HEK293 (cell line): Measurements from ENCODE around the gene NUDT22.

Experiments
- BCL11A ChIP-seq: fragments of 450-650 bp; formaldehyde crosslinking; IDR thresholded peaks from 2 replicates; pipeline ENCODE4 v1.5.1; 2016; ENCODE audit warnings: low read depth, missing biosample characterization, missing genetic modification characterization
- SP2 ChIP-seq: fragments of 450-650 bp; formaldehyde crosslinking; IDR thresholded peaks from 2 replicates; pipeline ENCODE4 v1.5.1; 2016; ENCODE audit warnings: missing biosample characterization, missing genetic modification characterization
- ZNF138 ChIP-seq: fragments of 450-650 bp; formaldehyde crosslinking; IDR thresholded peaks from 2 replicates; pipeline ENCODE4 v1.5.1; 2016; ENCODE audit warnings: missing biosample characterization, missing genetic modification characterization, borderline replicate concordance
- ZNF175 ChIP-seq: fragments of 450-650 bp; formaldehyde crosslinking; IDR thresholded peaks from 2 replicates; pipeline ENCODE4 v1.5.1; 2016; ENCODE audit warnings: missing biosample characterization, missing genetic modification characterization
- ZNF202 ChIP-seq: fragments of 450-650 bp; formaldehyde crosslinking; IDR thresholded peaks from 2 replicates; pipeline ENCODE4 v1.5.1; 2016; ENCODE audit warnings: missing biosample characterization, missing genetic modification characterization, borderline replicate concordance
- ZNF394 ChIP-seq: fragments of 450-650 bp; formaldehyde crosslinking; IDR thresholded peaks from 2 replicates; pipeline ENCODE4 v1.5.1; 2016; ENCODE audit warnings: missing biosample characterization, missing genetic modification characterization, mild to moderate bottlenecking, moderate library complexity, borderline replicate concordance
- ZNF423 ChIP-seq: fragments of 450-650 bp; formaldehyde crosslinking; IDR thresholded peaks from 2 replicates; pipeline ENCODE4 v1.5.1; 2016; ENCODE audit warnings: missing biosample characterization, missing genetic modification characterization
- ZNF510 ChIP-seq: fragments of 450-650 bp; formaldehyde crosslinking; IDR thresholded peaks from 2 replicates; pipeline ENCODE4 v1.5.1; 2018; ENCODE audit warnings: mild to moderate bottlenecking, missing genetic modification characterization, missing biosample characterization; ENCODE audit not compliant: insufficient replicate concordance
- ZNF571 ChIP-seq: fragments of 450-650 bp; formaldehyde crosslinking; IDR thresholded peaks from 2 replicates; pipeline ENCODE4 v1.5.0; 2017; ENCODE audit warnings: missing biosample characterization, missing genetic modification characterization
- TF ChIP-seq, protein P1 (sequence below): fragments of 450-650 bp; formaldehyde crosslinking; IDR thresholded peaks from 2 replicates; pipeline ENCODE4 v1.5.1; 2016; ENCODE audit warnings: missing biosample characterization, missing genetic modification characterization
- TF ChIP-seq, protein P2 (sequence below): fragments of 450-650 bp; formaldehyde crosslinking; IDR thresholded peaks from 2 replicates; pipeline ENCODE4 v1.5.1; 2016; ENCODE audit warnings: missing biosample characterization, missing genetic modification characterization
- TF ChIP-seq, protein P3 (sequence below): fragments of 450-650 bp; formaldehyde crosslinking; IDR thresholded peaks from 2 replicates; pipeline ENCODE4 v1.5.1; 2016; ENCODE audit warnings: missing biosample characterization, missing genetic modification characterization
- TF ChIP-seq, protein P4 (sequence below): fragments of 450-650 bp; formaldehyde crosslinking; IDR thresholded peaks from 2 replicates; pipeline ENCODE4 v1.5.1; 2016; ENCODE audit warnings: missing biosample characterization, missing genetic modification characterization
- TF ChIP-seq, protein P5 (sequence below): fragments of 450-650 bp; formaldehyde crosslinking; IDR thresholded peaks from 2 replicates; pipeline ENCODE4 v1.5.1; 2016; ENCODE audit warnings: missing biosample characterization, missing genetic modification characterization

DNA sequence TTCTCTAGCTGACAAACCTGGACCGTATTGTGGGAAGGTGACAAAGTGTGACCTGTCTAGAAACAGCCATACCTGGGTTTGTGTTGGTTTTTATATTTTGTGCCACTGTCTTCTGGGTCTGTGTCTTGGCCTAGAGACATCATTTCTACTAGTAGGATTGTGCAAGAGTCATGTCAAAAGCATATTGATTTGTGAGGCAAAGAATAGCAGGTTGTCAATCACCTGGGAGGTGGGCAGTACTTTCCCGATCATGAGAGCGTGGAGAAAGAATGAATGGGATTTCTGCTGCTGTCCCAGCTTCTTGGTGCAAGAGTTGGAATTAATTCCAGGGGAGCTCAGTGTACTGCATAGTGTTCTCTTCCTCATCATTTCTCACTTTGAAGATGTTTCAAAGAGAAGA lies 24.5 kb upstream of the NUDT22 start:
- no peak for TF ChIP-seq ZNF510 (tag by site-specific recombination)
- TF ChIP-seq, protein P1, sequence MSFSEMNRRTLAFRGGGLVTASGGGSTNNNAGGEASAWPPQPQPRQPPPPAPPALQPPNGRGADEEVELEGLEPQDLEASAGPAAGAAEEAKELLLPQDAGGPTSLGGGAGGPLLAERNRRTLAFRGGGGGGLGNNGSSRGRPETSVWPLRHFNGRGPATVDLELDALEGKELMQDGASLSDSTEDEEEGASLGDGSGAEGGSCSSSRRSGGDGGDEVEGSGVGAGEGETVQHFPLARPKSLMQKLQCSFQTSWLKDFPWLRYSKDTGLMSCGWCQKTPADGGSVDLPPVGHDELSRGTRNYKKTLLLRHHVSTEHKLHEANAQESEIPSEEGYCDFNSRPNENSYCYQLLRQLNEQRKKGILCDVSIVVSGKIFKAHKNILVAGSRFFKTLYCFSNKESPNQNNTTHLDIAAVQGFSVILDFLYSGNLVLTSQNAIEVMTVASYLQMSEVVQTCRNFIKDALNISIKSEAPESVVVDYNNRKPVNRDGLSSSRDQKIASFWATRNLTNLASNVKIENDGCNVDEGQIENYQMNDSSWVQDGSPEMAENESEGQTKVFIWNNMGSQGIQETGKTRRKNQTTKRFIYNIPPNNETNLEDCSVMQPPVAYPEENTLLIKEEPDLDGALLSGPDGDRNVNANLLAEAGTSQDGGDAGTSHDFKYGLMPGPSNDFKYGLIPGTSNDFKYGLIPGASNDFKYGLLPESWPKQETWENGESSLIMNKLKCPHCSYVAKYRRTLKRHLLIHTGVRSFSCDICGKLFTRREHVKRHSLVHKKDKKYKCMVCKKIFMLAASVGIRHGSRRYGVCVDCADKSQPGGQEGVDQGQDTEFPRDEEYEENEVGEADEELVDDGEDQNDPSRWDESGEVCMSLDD (tag by site-specific recombination) = no peak
- no peak for TF ChIP-seq BCL11A (tag by site-specific recombination)
- TF ChIP-seq, protein P2, sequence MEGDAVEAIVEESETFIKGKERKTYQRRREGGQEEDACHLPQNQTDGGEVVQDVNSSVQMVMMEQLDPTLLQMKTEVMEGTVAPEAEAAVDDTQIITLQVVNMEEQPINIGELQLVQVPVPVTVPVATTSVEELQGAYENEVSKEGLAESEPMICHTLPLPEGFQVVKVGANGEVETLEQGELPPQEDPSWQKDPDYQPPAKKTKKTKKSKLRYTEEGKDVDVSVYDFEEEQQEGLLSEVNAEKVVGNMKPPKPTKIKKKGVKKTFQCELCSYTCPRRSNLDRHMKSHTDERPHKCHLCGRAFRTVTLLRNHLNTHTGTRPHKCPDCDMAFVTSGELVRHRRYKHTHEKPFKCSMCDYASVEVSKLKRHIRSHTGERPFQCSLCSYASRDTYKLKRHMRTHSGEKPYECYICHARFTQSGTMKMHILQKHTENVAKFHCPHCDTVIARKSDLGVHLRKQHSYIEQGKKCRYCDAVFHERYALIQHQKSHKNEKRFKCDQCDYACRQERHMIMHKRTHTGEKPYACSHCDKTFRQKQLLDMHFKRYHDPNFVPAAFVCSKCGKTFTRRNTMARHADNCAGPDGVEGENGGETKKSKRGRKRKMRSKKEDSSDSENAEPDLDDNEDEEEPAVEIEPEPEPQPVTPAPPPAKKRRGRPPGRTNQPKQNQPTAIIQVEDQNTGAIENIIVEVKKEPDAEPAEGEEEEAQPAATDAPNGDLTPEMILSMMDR (tag by site-specific recombination) = no peak
- no peak for TF ChIP-seq ZNF394 (tag by site-specific recombination)
- TF ChIP-seq ZNF138 = no peak
- TF ChIP-seq, protein P3, sequence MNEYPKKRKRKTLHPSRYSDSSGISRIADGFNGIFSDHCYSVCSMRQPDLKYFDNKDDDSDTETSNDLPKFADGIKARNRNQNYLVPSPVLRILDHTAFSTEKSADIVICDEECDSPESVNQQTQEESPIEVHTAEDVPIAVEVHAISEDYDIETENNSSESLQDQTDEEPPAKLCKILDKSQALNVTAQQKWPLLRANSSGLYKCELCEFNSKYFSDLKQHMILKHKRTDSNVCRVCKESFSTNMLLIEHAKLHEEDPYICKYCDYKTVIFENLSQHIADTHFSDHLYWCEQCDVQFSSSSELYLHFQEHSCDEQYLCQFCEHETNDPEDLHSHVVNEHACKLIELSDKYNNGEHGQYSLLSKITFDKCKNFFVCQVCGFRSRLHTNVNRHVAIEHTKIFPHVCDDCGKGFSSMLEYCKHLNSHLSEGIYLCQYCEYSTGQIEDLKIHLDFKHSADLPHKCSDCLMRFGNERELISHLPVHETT (tag by site-specific recombination) = no peak
- no peak for TF ChIP-seq ZNF571
- no peak for TF ChIP-seq ZNF423 (tag by site-specific recombination)
- no peak for TF ChIP-seq ZNF202
- TF ChIP-seq, protein P4, sequence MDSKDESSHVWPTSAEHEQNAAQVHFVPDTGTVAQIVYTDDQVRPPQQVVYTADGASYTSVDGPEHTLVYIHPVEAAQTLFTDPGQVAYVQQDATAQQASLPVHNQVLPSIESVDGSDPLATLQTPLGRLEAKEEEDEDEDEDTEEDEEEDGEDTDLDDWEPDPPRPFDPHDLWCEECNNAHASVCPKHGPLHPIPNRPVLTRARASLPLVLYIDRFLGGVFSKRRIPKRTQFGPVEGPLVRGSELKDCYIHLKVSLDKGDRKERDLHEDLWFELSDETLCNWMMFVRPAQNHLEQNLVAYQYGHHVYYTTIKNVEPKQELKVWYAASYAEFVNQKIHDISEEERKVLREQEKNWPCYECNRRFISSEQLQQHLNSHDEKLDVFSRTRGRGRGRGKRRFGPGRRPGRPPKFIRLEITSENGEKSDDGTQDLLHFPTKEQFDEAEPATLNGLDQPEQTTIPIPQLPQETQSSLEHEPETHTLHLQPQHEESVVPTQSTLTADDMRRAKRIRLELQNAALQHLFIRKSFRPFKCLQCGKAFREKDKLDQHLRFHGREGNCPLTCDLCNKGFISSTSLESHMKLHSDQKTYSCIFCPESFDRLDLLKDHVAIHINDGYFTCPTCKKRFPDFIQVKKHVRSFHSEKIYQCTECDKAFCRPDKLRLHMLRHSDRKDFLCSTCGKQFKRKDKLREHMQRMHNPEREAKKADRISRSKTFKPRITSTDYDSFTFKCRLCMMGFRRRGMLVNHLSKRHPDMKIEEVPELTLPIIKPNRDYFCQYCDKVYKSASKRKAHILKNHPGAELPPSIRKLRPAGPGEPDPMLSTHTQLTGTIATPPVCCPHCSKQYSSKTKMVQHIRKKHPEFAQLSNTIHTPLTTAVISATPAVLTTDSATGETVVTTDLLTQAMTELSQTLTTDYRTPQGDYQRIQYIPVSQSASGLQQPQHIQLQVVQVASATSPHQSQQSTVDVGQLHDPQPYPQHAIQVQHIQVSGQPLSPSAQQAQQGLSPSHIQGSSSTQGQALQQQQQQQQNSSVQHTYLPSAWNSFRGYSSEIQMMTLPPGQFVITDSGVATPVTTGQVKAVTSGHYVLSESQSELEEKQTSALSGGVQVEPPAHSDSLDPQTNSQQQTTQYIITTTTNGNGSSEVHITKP = no peak
- TF ChIP-seq, protein P5, sequence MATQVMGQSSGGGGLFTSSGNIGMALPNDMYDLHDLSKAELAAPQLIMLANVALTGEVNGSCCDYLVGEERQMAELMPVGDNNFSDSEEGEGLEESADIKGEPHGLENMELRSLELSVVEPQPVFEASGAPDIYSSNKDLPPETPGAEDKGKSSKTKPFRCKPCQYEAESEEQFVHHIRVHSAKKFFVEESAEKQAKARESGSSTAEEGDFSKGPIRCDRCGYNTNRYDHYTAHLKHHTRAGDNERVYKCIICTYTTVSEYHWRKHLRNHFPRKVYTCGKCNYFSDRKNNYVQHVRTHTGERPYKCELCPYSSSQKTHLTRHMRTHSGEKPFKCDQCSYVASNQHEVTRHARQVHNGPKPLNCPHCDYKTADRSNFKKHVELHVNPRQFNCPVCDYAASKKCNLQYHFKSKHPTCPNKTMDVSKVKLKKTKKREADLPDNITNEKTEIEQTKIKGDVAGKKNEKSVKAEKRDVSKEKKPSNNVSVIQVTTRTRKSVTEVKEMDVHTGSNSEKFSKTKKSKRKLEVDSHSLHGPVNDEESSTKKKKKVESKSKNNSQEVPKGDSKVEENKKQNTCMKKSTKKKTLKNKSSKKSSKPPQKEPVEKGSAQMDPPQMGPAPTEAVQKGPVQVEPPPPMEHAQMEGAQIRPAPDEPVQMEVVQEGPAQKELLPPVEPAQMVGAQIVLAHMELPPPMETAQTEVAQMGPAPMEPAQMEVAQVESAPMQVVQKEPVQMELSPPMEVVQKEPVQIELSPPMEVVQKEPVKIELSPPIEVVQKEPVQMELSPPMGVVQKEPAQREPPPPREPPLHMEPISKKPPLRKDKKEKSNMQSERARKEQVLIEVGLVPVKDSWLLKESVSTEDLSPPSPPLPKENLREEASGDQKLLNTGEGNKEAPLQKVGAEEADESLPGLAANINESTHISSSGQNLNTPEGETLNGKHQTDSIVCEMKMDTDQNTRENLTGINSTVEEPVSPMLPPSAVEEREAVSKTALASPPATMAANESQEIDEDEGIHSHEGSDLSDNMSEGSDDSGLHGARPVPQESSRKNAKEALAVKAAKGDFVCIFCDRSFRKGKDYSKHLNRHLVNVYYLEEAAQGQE = no peak
- TF ChIP-seq SP2 (tag by site-specific recombination) = no peak
- TF ChIP-seq ZNF175 = no peak
